LHCN-M2 (cell line): ENCODE measurements around the gene CNTFR. TPM values are rescaled to one million over a fixed set of nuclear protein-coding genes. Genes with fewer than 3 reads are reported as not detected.
A peak's percentile ranks its signal among the peaks of the same experiment; 100 is the strongest.
"Not testable (repeated sequence)": the region's sequence is repeated elsewhere in the genome, so short reads cannot be mapped to it uniquely, and the experiment has no call there.

Source experiments
- DNase-seq: peaks from one replicate; pipeline ENCODE4 v3.0.0-alpha.2; 2012; ENCODE audit warnings: low read depth
- total RNA-seq: library from RNA; depleted of rRNA; stranded (reverse); fragments of >200 nt; gene quantifications from 2 replicates; pipeline ENCODE4 v1.2.3, GENCODE V29; 2014

The CNTFR gene
- total RNA-seq, 1 experiment from 2014 or later, result not detected

GRCh38 chr9:34555500-34555899, 34.0 kb downstream of the CNTFR start:
- DNase-seq, result no peak

- DNase-seq, result no peak
Observed at GRCh38 chr9:34555002-34555348, 34.5 kb downstream of the CNTFR start.

GRCh38 chr9:34554211-34555001, 35.1 kb downstream of the CNTFR start:
- peak; percentile 24 for DNase-seq

GRCh38 chr9:34553511-34554021, 36.0 kb downstream of the CNTFR start:
- no peak for DNase-seq

- no peak for DNase-seq
Observed at GRCh38 chr9:34552986-34553385, 36.5 kb downstream of the CNTFR start.

- DNase-seq, result no peak
Observed at GRCh38 chr9:34552606-34552981, 36.9 kb downstream of the CNTFR start.

- DNase-seq, result no peak
Observed at GRCh38 chr9:34551751-34552605, 37.5 kb downstream of the CNTFR start.

GRCh38 chr9:34550681-34551270, 38.7 kb downstream of the CNTFR start:
- DNase-seq, result no peak

- no peak for DNase-seq
Observed at GRCh38 chr9:34550016-34550680, 39.4 kb downstream of the CNTFR start.

GRCh38 chr9:34549407-34549732, 40.2 kb downstream of the CNTFR start:
- no peak for DNase-seq

GRCh38 chr9:34547960-34548611, 41.4 kb downstream of the CNTFR start:
- DNase-seq, result peak; percentile 43

GRCh38 chr9:34546834-34547827, 42.4 kb downstream of the CNTFR start:
- DNase-seq, result peak; percentile 81

- DNase-seq, result no peak
Observed at GRCh38 chr9:34546102-34546833, 43.3 kb downstream of the CNTFR start.

GRCh38 chr9:34545497-34545896, 44.0 kb downstream of the CNTFR start:
- no peak for DNase-seq

- no peak for DNase-seq
Observed at GRCh38 chr9:34544035-34544434, 45.5 kb downstream of the CNTFR start.

GRCh38 chr9:34541540-34541939, 48.0 kb downstream of the CNTFR start:
- DNase-seq, result no peak

GRCh38 chr9:34540827-34541226, 48.7 kb downstream of the CNTFR start:
- DNase-seq, result peak; percentile 51

GRCh38 chr9:34536685-34537084, 52.8 kb downstream of the CNTFR start:
- DNase-seq, result no peak

- DNase-seq, result not testable (repeated sequence)
Observed at GRCh38 chr9:34532041-34532440, 57.5 kb downstream of the CNTFR start.
